Hematopoietic multipotent progenitor cell treated with erythropoietin and hydrocortisone succinate and interleukin-3 and kit ligand, for 4 days (in vitro differentiated cells): Measurements from ENCODE around the gene ARCN1.
"Not testable (repeated sequence)": the region's sequence is repeated elsewhere in the genome, so short reads cannot be mapped to it uniquely, and the experiment has no call there.

Experiments
- DNase-seq: peaks from one replicate; pipeline ENCODE4 v3.0.0-alpha.2; 2015

The ARCN1 gene

GRCh38 chr11:118606157-118606843 lies 34.1 kb downstream of the ARCN1 start:
- no peak for DNase-seq

- no peak for DNase-seq
These were observed 34.6 kb downstream of the ARCN1 start for GRCh38 chr11:118606844-118607228.

- DNase-seq: peak; percentile 66
These were observed 35.5 kb downstream of the ARCN1 start, which contains the start of gene PHLDB1 for GRCh38 chr11:118607401-118608359. Gene PHLDB1 (plus strand): TSS chr11:118607615. CDS start chr11:118613837, 6,222 bp downstream.

GRCh38 chr11:118608360-118609227 lies 36.4 kb downstream of the ARCN1 start:
- peak; percentile 67 for DNase-seq

GRCh38 chr11:118609380-118610224 lies 37.4 kb downstream of the ARCN1 start:
- DNase-seq: peak; percentile 49

- no peak for DNase-seq
These were observed 38.1 kb downstream of the ARCN1 start for GRCh38 chr11:118610225-118610772.

GRCh38 chr11:118610773-118611432 lies 38.7 kb downstream of the ARCN1 start:
- peak; percentile 82 for DNase-seq

GRCh38 chr11:118611433-118611795 lies 39.2 kb downstream of the ARCN1 start:
- not testable (repeated sequence) for DNase-seq

GRCh38 chr11:118612378-118612777 lies 40.2 kb downstream of the ARCN1 start:
- DNase-seq: no peak

- DNase-seq: no peak
These were observed 42.3 kb downstream of the ARCN1 start for GRCh38 chr11:118614511-118614910.

GRCh38 chr11:118615282-118615975 lies 43.2 kb downstream of the ARCN1 start:
- DNase-seq: no peak

- no peak for DNase-seq
These were observed 43.8 kb downstream of the ARCN1 start for GRCh38 chr11:118615976-118616371.

GRCh38 chr11:118618115-118618990 lies 46.1 kb downstream of the ARCN1 start:
- no peak for DNase-seq

- DNase-seq: no peak
These were observed 46.8 kb downstream of the ARCN1 start for GRCh38 chr11:118618991-118619375.

- DNase-seq: no peak
These were observed 47.4 kb downstream of the ARCN1 start for GRCh38 chr11:118619444-118620197.

GRCh38 chr11:118620529-118621070 lies 48.4 kb downstream of the ARCN1 start:
- no peak for DNase-seq

- peak; percentile 82 for DNase-seq
These were observed 49.0 kb downstream of the ARCN1 start for GRCh38 chr11:118621071-118621783.
